Right atrium auricular region (tissue), 2 donors: ENCODE results near the gene FAM83F. TPM values are rescaled to one million over a fixed set of nuclear protein-coding genes. Genes with fewer than 3 reads are reported as not detected.

ENCODE experiments used
- DNase-seq: peaks from one replicate; pipeline ENCODE4 v3.0.0-alpha.2; 2019; ENCODE audit warnings: low spot score
- H3K27ac ChIP-seq, 2 donors: fragments of 200-600 bp; sonication (generic); 1 replicate in 1 of 2; 2 replicates in 1 of 2; pipeline ENCODE4 v1.5.1; 2016 to 2019
- H3K27me3 ChIP-seq, 2 donors: fragments of 200-600 bp; sonication (generic); one replicate each; pipeline versions ENCODE4 v1.5.1 to v1.6.0; 2017 to 2019
- H3K36me3 ChIP-seq: fragments of 200-600 bp; sonication (generic); one replicate; pipeline ENCODE4 v1.5.1; 2016
- H3K4me1 ChIP-seq, 2 donors: fragments of 200-600 bp; sonication (generic); one replicate each; pipeline versions ENCODE4 v1.5.1 to v1.6.0; 2017 to 2019
- H3K4me3 ChIP-seq, 2 donors: fragments of 200-600 bp; sonication (generic); 1 replicate in 1 of 2; 2 replicates in 1 of 2; pipeline ENCODE4 v1.5.1; 2017 to 2019; ENCODE audit warnings: mild to moderate bottlenecking in 1 of 2, moderate library complexity in 1 of 2
- H3K9me3 ChIP-seq, 2 donors: fragments of 200-600 bp; sonication (generic); one replicate each; pipeline ENCODE4 v1.5.1; 2019
- CTCF ChIP-seq, 2 donors: fragments of 200-600 bp; sonication (generic); IDR thresholded peaks; one replicate each; pipeline ENCODE4 v1.5.1; 2019; ENCODE audit warnings: antibody characterized with exemption in 2 of 2
- total RNA-seq, 2 donors: library from RNA; depleted of rRNA; stranded (reverse); fragments of >200 nt; gene quantifications; one replicate each; pipeline ENCODE4 v1.1.0, GENCODE V29; 2016

Gene FAM83F
- total RNA-seq, 2 donors from 2014 or later: 4.4 to 4.6 TPM

GRCh38 chr22:39972641-39973040 is 22.1 kb upstream of the FAM83F start:
- H3K4me3 ChIP-seq: no peak overlapping the region
- peaks cover 0 to 23% of the 10 kb centered on the region in 2 donors for H3K4me1 ChIP-seq
- H3K27me3 ChIP-seq: no peaks in the 10 kb centered on the region
- no peaks in the 10 kb centered on the region for H3K9me3 ChIP-seq
- TF ChIP-seq CTCF (IDR thresholded peaks at IDR 0.05): no peak
- DNase-seq: no peak
- no peaks in the 10 kb centered on the region for H3K36me3 ChIP-seq
- H3K27ac ChIP-seq: no peak overlapping the region

- Histone ChIP-seq H3K4me1 (peaks cover 0 to 13% of the 10 kb centered on the region in 2 donors), H3K4me3 (no peak overlapping the region), H3K36me3 (no peaks in the 10 kb centered on the region), H3K27ac (no peak overlapping the region), H3K9me3 (no peaks in the 10 kb centered on the region), H3K27me3 (no peaks in the 10 kb centered on the region)
- no peak for TF ChIP-seq CTCF (IDR thresholded peaks at IDR 0.05)
- DNase-seq: no peak
Observed at GRCh38 chr22:39973656-39974055, 21.1 kb upstream of the FAM83F start.

DNA sequence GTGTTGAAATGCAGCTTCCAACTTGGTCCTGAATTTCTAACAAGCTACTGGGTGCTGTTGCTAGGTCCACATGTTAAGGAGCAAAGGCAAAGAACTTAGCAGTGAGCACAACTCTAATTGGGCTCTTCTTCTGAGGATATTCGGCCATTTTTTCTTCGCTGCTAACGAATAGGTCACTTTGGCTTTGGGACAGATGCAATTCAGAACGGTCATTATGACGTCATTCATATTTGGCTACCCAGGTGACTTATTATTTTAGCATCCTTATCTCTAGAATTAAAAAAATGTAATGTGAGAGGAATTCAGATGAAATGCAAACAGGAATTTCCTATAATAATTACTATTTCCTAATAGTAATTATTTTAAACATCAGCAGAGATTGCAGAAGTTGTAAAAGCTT is 20.7 kb upstream of the FAM83F start:
- Histone ChIP-seq H3K27ac (no peak overlapping the region), H3K36me3 (no peaks in the 10 kb centered on the region), H3K9me3 (no peaks in the 10 kb centered on the region), H3K4me3 (no peak overlapping the region), H3K27me3 (no peaks in the 10 kb centered on the region), H3K4me1 (peaks cover 0 to 9% of the 10 kb centered on the region in 2 donors)
- TF ChIP-seq CTCF (IDR thresholded peaks at IDR 0.05): no peak
- DNase-seq: no peak

DNA sequence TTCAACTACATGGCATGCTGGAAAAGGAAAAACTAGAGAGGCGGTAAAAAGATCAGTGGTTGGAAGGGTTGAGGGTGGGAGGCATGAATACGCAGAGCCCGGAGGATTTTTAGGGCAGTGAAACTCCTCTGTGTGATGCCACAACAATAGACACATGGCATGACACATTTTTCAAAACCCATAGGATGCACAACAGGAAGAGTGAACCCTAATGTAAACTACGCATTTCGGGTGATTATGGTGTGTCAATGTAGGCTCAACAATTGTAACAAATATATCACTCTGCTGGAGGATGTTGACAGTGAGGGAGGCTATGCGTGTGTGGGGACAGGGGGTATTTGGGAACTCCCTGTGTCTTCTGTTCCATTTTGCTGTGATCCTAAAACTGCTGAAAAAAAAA is 15.7 kb upstream of the FAM83F start:
- TF ChIP-seq CTCF (IDR thresholded peaks at IDR 0.05): no peak
- Histone ChIP-seq H3K9me3 (no peaks in the 10 kb centered on the region), H3K27me3 (no peaks in the 10 kb centered on the region), H3K4me3 (no peak overlapping the region), H3K36me3 (no peaks in the 10 kb centered on the region), H3K27ac (no peak overlapping the region), H3K4me1 (no peaks in the 10 kb centered on the region)
- no peak for DNase-seq

DNA sequence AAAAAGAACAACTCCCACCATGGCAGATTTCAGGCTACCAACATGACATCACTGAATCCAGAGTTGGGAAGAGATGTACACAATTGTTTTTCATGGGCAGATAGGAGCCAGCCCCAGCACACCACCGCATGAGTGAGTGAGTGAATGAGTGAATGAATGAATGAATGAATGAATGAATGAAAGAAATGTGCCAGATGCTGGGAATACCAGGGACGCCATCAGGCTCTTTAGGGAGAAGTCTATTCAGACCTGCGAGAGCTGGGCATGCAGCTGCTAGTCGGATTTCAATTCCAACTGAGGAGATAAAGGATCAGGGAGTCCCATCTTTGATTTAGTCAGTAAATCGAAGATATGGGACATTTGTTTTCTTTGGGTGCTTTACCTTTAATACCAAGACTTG is 15.3 kb upstream of the FAM83F start:
- Histone ChIP-seq H3K9me3 (no peaks in the 10 kb centered on the region), H3K27me3 (no peaks in the 10 kb centered on the region), H3K4me1 (no peaks in the 10 kb centered on the region), H3K27ac (no peak overlapping the region), H3K36me3 (no peaks in the 10 kb centered on the region), H3K4me3 (no peak overlapping the region)
- no peak for TF ChIP-seq CTCF (IDR thresholded peaks at IDR 0.05)
- DNase-seq: no peak

DNA sequence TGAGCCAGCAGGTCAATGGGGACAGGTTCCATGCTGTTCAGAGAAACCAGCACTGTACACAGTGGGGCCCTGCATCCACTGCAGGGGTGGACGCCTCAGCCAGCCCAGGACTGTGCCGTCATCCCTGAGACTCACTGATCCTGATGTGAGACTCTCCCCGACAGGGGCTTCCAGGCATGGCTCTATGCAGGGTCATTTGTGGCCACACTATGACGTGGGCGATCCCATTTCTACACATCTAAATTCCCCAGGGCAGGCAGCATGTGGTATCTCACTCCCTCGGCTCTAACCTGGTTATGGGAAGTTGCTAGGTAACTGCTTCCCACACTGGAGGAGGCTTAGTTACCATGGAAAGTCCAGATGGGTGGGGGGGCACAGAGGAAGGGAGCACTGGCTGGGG is 14.2 kb upstream of the FAM83F start:
- Histone ChIP-seq H3K4me1 (no peaks in the 10 kb centered on the region), H3K27me3 (no peaks in the 10 kb centered on the region), H3K27ac (no peak overlapping the region), H3K36me3 (no peaks in the 10 kb centered on the region), H3K4me3 (no peak overlapping the region), H3K9me3 (no peaks in the 10 kb centered on the region)
- no peak for DNase-seq
- TF ChIP-seq CTCF (IDR thresholded peaks at IDR 0.05): no peak
